Muscle of leg (tissue), 11 donors: ENCODE measurements around the gene WIPF2. TPM values are rescaled to one million over a fixed set of nuclear protein-coding genes. Genes with fewer than 3 reads are reported as not detected.

Source experiments
- DNase-seq: peaks from one replicate; pipeline ENCODE4 v3.0.0; 2013
- H3K27ac ChIP-seq: one replicate; pipeline ENCODE4 v1.5.1; 2013; ENCODE audit warnings: mild to moderate bottlenecking, low read length, control low read depth
- H3K27me3 ChIP-seq: one replicate; pipeline ENCODE4 v1.6.1; 2013; ENCODE audit warnings: low read length; ENCODE audit not compliant: control insufficient read depth, insufficient read depth
- H3K36me3 ChIP-seq: one replicate; pipeline ENCODE4 v1.6.1; 2013; ENCODE audit warnings: low read length; ENCODE audit not compliant: control insufficient read depth, insufficient read depth
- H3K4me1 ChIP-seq: one replicate; pipeline ENCODE4 v1.6.1; 2013; ENCODE audit warnings: low read length; ENCODE audit not compliant: control insufficient read depth, insufficient read depth
- H3K4me3 ChIP-seq: one replicate; pipeline ENCODE4 v1.5.1; 2013; ENCODE audit warnings: low read length, control low read depth
- H3K9me3 ChIP-seq: replicated peaks from 2 replicates; pipeline ENCODE4 v1.6.1; 2013; ENCODE audit warnings: low read depth, low read length; ENCODE audit not compliant: control insufficient read depth
- WGBS: methylation state at CpG from one replicate; pipeline ENCODE4 v1.1.5; 2013; ENCODE audit warnings: missing lambda C conversion rate; ENCODE audit not compliant: insufficient coverage; 5-methylcytosine and 5-hydroxymethylcytosine counted together
- polyA plus RNA-seq, 8 donors: library from polyadenylated mRNA; unstranded; fragments of 120-200 nt; gene quantifications; one replicate each; pipeline versions ENCODE4 v1.2.1 to v1.2.3, GENCODE V29; 2013; ENCODE audit warnings: inconsistent platforms in 1 of 8, low replicate concordance in 1 of 8; ENCODE audit not compliant: insufficient read length in 8 of 8, insufficient read depth in 1 of 8
- total RNA-seq: library from RNA; stranded (reverse); fragments of 120-200 nt; gene quantifications from one replicate; pipeline ENCODE4 v1.2.4, GENCODE V29; 2013

Gene WIPF2
- total and polyA plus RNA-seq, 9 donors, result 4.6 to 18.0 (median 14.4) TPM

GRCh38 chr17:40317880-40318829 is 99.1 kb downstream of the WIPF2 start:
- H3K9me3 ChIP-seq, result no peaks in the 10 kb centered on the region
- no peaks in the 10 kb centered on the region for H3K36me3 ChIP-seq
- H3K27me3 ChIP-seq, result no peaks in the 10 kb centered on the region
- peaks cover 90% of the 10 kb centered on the region for H3K4me1 ChIP-seq
- peak overlapping the region; percentile 96 for H3K4me3 ChIP-seq
- WGBS, result under 1% methylated on average over 30 of the region's 70 CpGs
- DNase-seq, result peak; percentile 99
- H3K27ac ChIP-seq, result peak overlapping the region; percentile 98

- Histone ChIP-seq H3K4me3 (peak overlapping the region; percentile 96), H3K27ac (peak overlapping the region; percentile 89), H3K9me3 (no peaks in the 10 kb centered on the region), H3K4me1 (peaks cover 90% of the 10 kb centered on the region), H3K36me3 (no peaks in the 10 kb centered on the region), H3K27me3 (no peaks in the 10 kb centered on the region)
- peak; percentile 59 for DNase-seq
- WGBS, result 1% methylated on average over 8 of the region's 13 CpGs
These were observed 99.8 kb downstream of the WIPF2 start for GRCh38 chr17:40318830-40319391.

- Histone ChIP-seq H3K4me3 (peak overlapping the region; percentile 96), H3K36me3 (no peaks in the 10 kb centered on the region), H3K4me1 (peaks cover 90% of the 10 kb centered on the region), H3K9me3 (no peaks in the 10 kb centered on the region), H3K27ac (peak overlapping the region; percentile 89), H3K27me3 (no peaks in the 10 kb centered on the region)
- no peak for DNase-seq
- WGBS, result 46% methylated on average over 2 of the region's 11 CpGs
These were observed 100.8 kb downstream of the WIPF2 start for GRCh38 chr17:40319651-40320540.

DNA sequence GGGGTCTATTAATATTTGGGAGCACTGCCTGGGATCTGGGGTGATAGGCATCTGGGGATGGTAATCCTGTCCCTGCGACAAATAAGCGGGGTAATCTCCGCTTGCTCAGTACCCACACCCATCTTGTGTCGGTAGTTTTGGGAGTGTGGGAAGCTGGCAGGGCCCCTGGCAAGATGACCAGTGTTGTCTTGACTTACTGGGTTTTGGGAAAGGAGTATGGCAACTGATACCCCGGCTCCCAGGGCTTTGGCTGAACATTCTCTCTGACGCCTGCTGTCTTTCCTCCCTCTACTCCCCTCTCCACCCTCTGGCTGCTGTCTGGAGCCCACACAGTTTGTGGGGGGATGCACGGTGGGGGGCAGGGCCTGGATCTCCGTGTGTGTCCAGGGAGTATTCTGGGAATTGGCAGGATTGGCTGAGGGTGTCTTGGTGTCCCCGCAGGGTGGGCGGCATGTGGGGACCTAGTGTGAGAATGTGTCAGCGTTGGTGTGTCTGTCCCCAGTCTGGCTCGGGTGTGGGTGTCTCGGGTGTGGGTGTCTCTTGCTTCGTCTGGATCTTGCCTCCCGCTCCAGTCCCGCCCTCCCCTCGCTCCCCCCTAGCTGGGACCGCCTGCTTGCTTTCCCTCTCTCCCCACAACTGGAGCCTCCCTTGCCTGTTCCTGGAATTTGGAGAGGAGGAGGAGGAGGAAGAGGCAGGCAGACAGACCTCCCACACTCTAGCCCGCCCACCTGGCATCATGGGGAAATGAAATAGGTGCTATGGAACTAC is 101.8 kb downstream of the WIPF2 start:
- Histone ChIP-seq H3K9me3 (no peaks in the 10 kb centered on the region), H3K27ac (peak overlapping the region; percentile 89), H3K4me3 (peak overlapping the region; percentile 96), H3K27me3 (no peaks in the 10 kb centered on the region), H3K4me1 (peaks cover 91% of the 10 kb centered on the region), H3K36me3 (no peaks in the 10 kb centered on the region)
- WGBS, result 0% methylated on average over 2 of the region's 19 CpGs
- DNase-seq, result peak; percentile 97

DNA sequence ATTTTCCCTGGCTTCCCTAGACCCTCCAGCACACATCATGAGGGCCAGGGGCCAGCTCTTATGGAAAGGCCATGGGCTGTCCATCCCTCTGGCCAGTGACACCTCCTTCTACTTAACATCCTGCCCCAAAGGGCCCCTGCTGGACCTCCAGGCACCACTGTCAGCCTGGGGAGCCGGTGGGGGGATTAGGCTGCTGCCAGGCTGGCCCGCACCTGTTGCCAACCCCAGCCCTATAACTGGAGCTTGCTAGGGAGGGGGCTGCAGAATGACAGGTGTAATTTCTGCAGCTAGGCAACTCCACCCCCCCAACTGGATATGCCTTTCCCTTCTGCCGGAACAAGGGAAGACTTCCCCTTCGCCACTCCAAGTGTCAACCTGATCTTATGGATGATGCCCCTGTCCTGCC is 102.4 kb downstream of the WIPF2 start:
- H3K36me3 ChIP-seq, result no peaks in the 10 kb centered on the region
- H3K4me1 ChIP-seq, result peaks cover 91% of the 10 kb centered on the region
- no peaks in the 10 kb centered on the region for H3K27me3 ChIP-seq
- no peak for DNase-seq
- H3K4me3 ChIP-seq, result peak overlapping the region; percentile 96
- no peaks in the 10 kb centered on the region for H3K9me3 ChIP-seq
- peak overlapping the region; percentile 89 for H3K27ac ChIP-seq
- no CpG with 5 or more reads among the region's 4 CpGs for WGBS

DNA sequence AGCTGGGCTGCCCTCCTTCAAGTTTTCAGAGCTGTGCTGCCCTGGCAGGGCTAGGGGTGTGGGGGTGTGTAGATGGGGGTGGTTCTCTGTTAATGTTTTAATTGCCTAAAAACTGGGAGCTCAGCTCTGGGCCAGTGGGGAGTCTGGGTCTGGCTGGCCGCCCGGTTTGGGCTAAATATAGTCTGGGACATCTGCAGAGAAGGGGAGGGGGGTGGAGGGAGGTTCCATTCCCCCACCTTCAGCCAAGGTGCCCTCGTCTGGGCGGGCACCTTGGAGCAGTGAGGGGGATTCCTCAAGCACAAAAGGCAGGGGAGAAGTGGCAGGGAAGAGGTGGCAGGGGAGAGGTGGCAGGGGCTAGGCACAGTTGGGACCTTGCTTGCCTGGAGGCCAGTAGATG is 102.9 kb downstream of the WIPF2 start:
- Histone ChIP-seq H3K27me3 (no peaks in the 10 kb centered on the region), H3K4me1 (peaks cover 91% of the 10 kb centered on the region), H3K9me3 (no peaks in the 10 kb centered on the region), H3K36me3 (no peaks in the 10 kb centered on the region), H3K4me3 (peak overlapping the region; percentile 96), H3K27ac (peak overlapping the region; percentile 89)
- DNase-seq, result peak; percentile 76
- no CpG with 5 or more reads among the region's 4 CpGs for WGBS

GRCh38 chr17:40322358-40323315 is 103.5 kb downstream of the WIPF2 start:
- Histone ChIP-seq H3K27ac (peak overlapping the region; percentile 89), H3K36me3 (no peaks in the 10 kb centered on the region), H3K27me3 (no peaks in the 10 kb centered on the region), H3K4me3 (peak overlapping the region; percentile 96), H3K4me1 (peaks cover 91% of the 10 kb centered on the region), H3K9me3 (no peaks in the 10 kb centered on the region)
- DNase-seq, result peak; percentile 90
- 24% methylated on average over 9 of the region's 19 CpGs for WGBS

GRCh38 chr17:40323391-40324381 is 104.6 kb downstream of the WIPF2 start:
- Histone ChIP-seq H3K4me3 (no peak overlapping the region), H3K4me1 (peaks cover 97% of the 10 kb centered on the region), H3K36me3 (no peaks in the 10 kb centered on the region), H3K27me3 (no peaks in the 10 kb centered on the region), H3K27ac (peak overlapping the region; percentile 89), H3K9me3 (no peaks in the 10 kb centered on the region)
- WGBS, result 44% methylated on average over 4 of the region's 10 CpGs
- peak; percentile 75 for DNase-seq
